GM21723 (cell line): ENCODE results near the gene LSM4.
"Not testable (repeated sequence)": the region's sequence is repeated elsewhere in the genome, so short reads cannot be mapped to it uniquely, and the experiment has no call there.

ENCODE experiments used
- ATAC-seq: cut with Tn5 transposase; IDR thresholded peaks from one replicate; pipeline ENCODE4 v1.9.1; 2021; ENCODE audit warnings: mild to moderate bottlenecking, moderate library complexity; ENCODE audit not compliant: unreplicated experiment

Gene LSM4

GRCh38 chr19:18322759-18323460, at the start of gene LSM4:
Gene LSM4 (minus strand): TSS chr19:18323076. CDS start chr19:18323020, 56 bp downstream.
- ATAC-seq, result peak; percentile 82

GRCh38 chr19:18368504-18369222, 45.8 kb upstream of the LSM4 start:
- ATAC-seq, result no peak

- ATAC-seq, result no peak
These were observed 43.2 kb upstream of the LSM4 start for GRCh38 chr19:18366021-18366435.

- ATAC-seq, result no peak
These were observed 42.1 kb upstream of the LSM4 start for GRCh38 chr19:18364826-18365528.

GRCh38 chr19:18364277-18364825, 41.5 kb upstream of the LSM4 start:
- not testable (repeated sequence) for ATAC-seq

GRCh38 chr19:18363787-18364186, 40.9 kb upstream of the LSM4 start:
- no peak for ATAC-seq

- ATAC-seq, result no peak
These were observed 40.2 kb upstream of the LSM4 start for GRCh38 chr19:18362934-18363542.

GRCh38 chr19:18361646-18362045, 38.8 kb upstream of the LSM4 start:
- no peak for ATAC-seq

- no peak for ATAC-seq
These were observed 34.2 kb upstream of the LSM4 start for GRCh38 chr19:18357041-18357440.

GRCh38 chr19:18354743-18355142, 31.9 kb upstream of the LSM4 start:
- ATAC-seq, result not testable (repeated sequence)

- no peak for ATAC-seq
These were observed 30.6 kb upstream of the LSM4 start for GRCh38 chr19:18353378-18354005.

GRCh38 chr19:18351544-18351943, 28.7 kb upstream of the LSM4 start:
- no peak for ATAC-seq

- no peak for ATAC-seq
These were observed 27.6 kb upstream of the LSM4 start for GRCh38 chr19:18350490-18350889.

GRCh38 chr19:18349524-18350128, 26.8 kb upstream of the LSM4 start:
- ATAC-seq, result no peak

GRCh38 chr19:18348818-18349339, 26.0 kb upstream of the LSM4 start:
- not testable (repeated sequence) for ATAC-seq

- ATAC-seq, result no peak
These were observed 25.3 kb upstream of the LSM4 start for GRCh38 chr19:18348171-18348570.

- ATAC-seq, result no peak
These were observed 23.2 kb upstream of the LSM4 start for GRCh38 chr19:18346091-18346490.

GRCh38 chr19:18345296-18345695, 22.4 kb upstream of the LSM4 start:
- no peak for ATAC-seq

GRCh38 chr19:18344582-18344950, 21.7 kb upstream of the LSM4 start:
- ATAC-seq, result no peak

- no peak for ATAC-seq
These were observed 19.3 kb upstream of the LSM4 start for GRCh38 chr19:18342090-18342632.
